ENCODE measurements around the gene OPRL1. TPM values are rescaled to one million over a fixed set of nuclear protein-coding genes. Genes with fewer than 3 reads are reported as not detected.

The OPRL1 gene
- total RNA-seq, 3 donors from 2014 or later, result 0.26 to 0.76 (median 0.39) TPM

GRCh38 chr20:64038224-64038564 lies 41.7 kb upstream of the OPRL1 start:
- ATAC-seq (peak; percentile 62), DNase-seq (no peak)
- TF ChIP-seq CTCF (IDR thresholded peaks at IDR 0.05), result no peak
- H3K9me3 ChIP-seq, result no peaks in the 10 kb centered on the region
- no peak overlapping the region for H3K4me3 ChIP-seq
- peaks cover 12% of the 10 kb centered on the region for H3K4me1 ChIP-seq (ENCODE audit: low read depth)
- intact Hi-C loops (cut with DNase I, micrococcal nuclease), result no loop called here
- no peaks in the 10 kb centered on the region for H3K36me3 ChIP-seq (ENCODE audit: low read depth)

GRCh38 chr20:64038565-64039292 lies 41.2 kb upstream of the OPRL1 start:
- H3K4me3 ChIP-seq, result no peak overlapping the region
- TF ChIP-seq CTCF (IDR thresholded peaks at IDR 0.05), result peak; percentile 44
- intact Hi-C loops (cut with DNase I, micrococcal nuclease), result no loop called here
- DNase-seq (peak; percentile 83 to 87 (median 85)), ATAC-seq (peak; percentile 90)
- H3K4me1 ChIP-seq (ENCODE audit: low read depth), result peaks cover 12% of the 10 kb centered on the region
- H3K36me3 ChIP-seq (ENCODE audit: low read depth), result no peaks in the 10 kb centered on the region
- no peaks in the 10 kb centered on the region for H3K9me3 ChIP-seq

GRCh38 chr20:64039293-64040160 lies 40.4 kb upstream of the OPRL1 start:
- ATAC-seq, result peak; percentile 3
- Histone ChIP-seq H3K4me1 (ENCODE audit: low read depth) (peaks cover 12% of the 10 kb centered on the region), H3K4me3 (no peak overlapping the region), H3K9me3 (no peaks in the 10 kb centered on the region), H3K36me3 (ENCODE audit: low read depth) (no peaks in the 10 kb centered on the region)
- intact Hi-C loops (cut with DNase I, micrococcal nuclease), result no loop called here
- no peak for DNase-seq
- TF ChIP-seq CTCF (IDR thresholded peaks at IDR 0.05), result no peak

GRCh38 chr20:64040231-64041039 lies 39.4 kb upstream of the OPRL1 start:
- DNase-seq, result no peak
- Histone ChIP-seq H3K9me3 (no peaks in the 10 kb centered on the region), H3K4me3 (no peak overlapping the region), H3K4me1 (ENCODE audit: low read depth) (peaks cover 12% of the 10 kb centered on the region), H3K36me3 (ENCODE audit: low read depth) (no peaks in the 10 kb centered on the region)
- TF ChIP-seq CTCF (IDR thresholded peaks at IDR 0.05), result no peak
- no peak for ATAC-seq
- intact Hi-C loops (cut with DNase I, micrococcal nuclease), result no loop called here

- H3K4me1 ChIP-seq (ENCODE audit: low read depth), result peaks cover 12% of the 10 kb centered on the region
- intact Hi-C loops (cut with DNase I, micrococcal nuclease), result no loop called here
- no peak for TF ChIP-seq CTCF (IDR thresholded peaks at IDR 0.05)
- no peak overlapping the region for H3K4me3 ChIP-seq
- no peak for ATAC-seq
- no peaks in the 10 kb centered on the region for H3K36me3 ChIP-seq (ENCODE audit: low read depth)
- no peaks in the 10 kb centered on the region for H3K9me3 ChIP-seq
- no peak for DNase-seq
Observed at GRCh38 chr20:64041040-64041780, 38.7 kb upstream of the OPRL1 start.

Measured in mucosa of descending colon (tissue), 3 donors.